HG02840 (cell line): ENCODE data around the gene TGDS.
"Not testable (repeated sequence)": the region's sequence is repeated elsewhere in the genome, so short reads cannot be mapped to it uniquely, and the experiment has no call there.

Experiments
- ATAC-seq: cut with Tn5 transposase; IDR thresholded peaks from one replicate; pipeline ENCODE4 v1.9.1; 2021; ENCODE audit warnings: mild to moderate bottlenecking, moderate library complexity, moderate number of reproducible peaks; ENCODE audit not compliant: unreplicated experiment, low FRiP score

Gene TGDS

GRCh38 chr13:94556041-94556440, 39.9 kb downstream of the TGDS start:
- ATAC-seq: no peak

- ATAC-seq: no peak
Measured at GRCh38 chr13:94553766-94554165, 42.2 kb downstream of the TGDS start.

- ATAC-seq: no peak
Measured at GRCh38 chr13:94552095-94552494, 43.9 kb downstream of the TGDS start.

GRCh38 chr13:94550062-94550738, 45.8 kb downstream of the TGDS start:
- ATAC-seq: peak; percentile 6

GRCh38 chr13:94549232-94550061, 46.5 kb downstream of the TGDS start:
- peak; percentile 90 for ATAC-seq

- peak; percentile 66 for ATAC-seq
Measured at GRCh38 chr13:94548821-94549231, 47.1 kb downstream of the TGDS start.

- ATAC-seq: peak; percentile 0
Measured at GRCh38 chr13:94548382-94548781, 47.6 kb downstream of the TGDS start.

GRCh38 chr13:94546061-94546839, 49.7 kb downstream of the TGDS start:
- no peak for ATAC-seq

- ATAC-seq: no peak
Measured at GRCh38 chr13:94544922-94545321, 51.0 kb downstream of the TGDS start.

GRCh38 chr13:94542917-94543316, 53.0 kb downstream of the TGDS start:
- ATAC-seq: no peak

GRCh38 chr13:94537740-94538630, 58.0 kb downstream of the TGDS start:
- no peak for ATAC-seq

GRCh38 chr13:94535775-94536174, 60.2 kb downstream of the TGDS start:
- ATAC-seq: no peak

- no peak for ATAC-seq
Measured at GRCh38 chr13:94535231-94535630, 60.7 kb downstream of the TGDS start.

GRCh38 chr13:94534166-94534565, 61.8 kb downstream of the TGDS start:
- no peak for ATAC-seq

- not testable (repeated sequence) for ATAC-seq
Measured at GRCh38 chr13:94532278-94532677, 63.7 kb downstream of the TGDS start.

- not testable (repeated sequence) for ATAC-seq
Measured at GRCh38 chr13:94526956-94527355, 69.0 kb downstream of the TGDS start.

- no peak for ATAC-seq
Measured at GRCh38 chr13:94525781-94526180, 70.2 kb downstream of the TGDS start.

GRCh38 chr13:94524407-94524806, 71.5 kb downstream of the TGDS start:
- no peak for ATAC-seq
